ENCODE data around the gene ABHD17C.

The ABHD17C gene

GRCh38 chr15:80790236-80790635, 95.1 kb downstream of the ABHD17C start:
- DNase-seq, result no peak

DNA sequence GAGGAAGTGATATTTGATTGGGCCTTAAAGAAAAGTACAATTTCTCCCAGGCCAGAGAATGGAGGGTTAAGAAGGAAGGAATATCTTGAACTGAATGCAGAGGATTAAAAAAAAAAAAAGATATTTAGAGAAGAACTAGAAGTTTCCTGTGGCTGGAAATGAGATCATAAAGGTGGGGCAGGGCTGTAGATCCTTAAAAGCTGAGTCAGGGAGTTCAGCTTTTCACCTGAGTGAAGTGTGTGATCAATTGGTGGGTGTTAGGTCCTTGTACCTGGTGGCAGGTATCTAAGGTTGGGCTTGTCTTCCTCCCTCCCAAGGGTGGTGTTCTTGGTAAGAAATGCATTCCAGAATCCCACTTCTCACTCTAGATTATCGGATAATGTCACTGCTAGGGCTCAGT, 95.9 kb downstream of the ABHD17C start:
- no peak for DNase-seq

- no peak for DNase-seq
Measured at GRCh38 chr15:80796407-80796806, 101.3 kb downstream of the ABHD17C start.

GRCh38 chr15:80798911-80799310, 103.8 kb downstream of the ABHD17C start:
- DNase-seq, result no peak

- DNase-seq, result no peak
Measured at GRCh38 chr15:80800067-80800466, 105.0 kb downstream of the ABHD17C start.

- peak; percentile 55 for DNase-seq
Measured at GRCh38 chr15:80801891-80802680, 107.0 kb downstream of the ABHD17C start.

DNA sequence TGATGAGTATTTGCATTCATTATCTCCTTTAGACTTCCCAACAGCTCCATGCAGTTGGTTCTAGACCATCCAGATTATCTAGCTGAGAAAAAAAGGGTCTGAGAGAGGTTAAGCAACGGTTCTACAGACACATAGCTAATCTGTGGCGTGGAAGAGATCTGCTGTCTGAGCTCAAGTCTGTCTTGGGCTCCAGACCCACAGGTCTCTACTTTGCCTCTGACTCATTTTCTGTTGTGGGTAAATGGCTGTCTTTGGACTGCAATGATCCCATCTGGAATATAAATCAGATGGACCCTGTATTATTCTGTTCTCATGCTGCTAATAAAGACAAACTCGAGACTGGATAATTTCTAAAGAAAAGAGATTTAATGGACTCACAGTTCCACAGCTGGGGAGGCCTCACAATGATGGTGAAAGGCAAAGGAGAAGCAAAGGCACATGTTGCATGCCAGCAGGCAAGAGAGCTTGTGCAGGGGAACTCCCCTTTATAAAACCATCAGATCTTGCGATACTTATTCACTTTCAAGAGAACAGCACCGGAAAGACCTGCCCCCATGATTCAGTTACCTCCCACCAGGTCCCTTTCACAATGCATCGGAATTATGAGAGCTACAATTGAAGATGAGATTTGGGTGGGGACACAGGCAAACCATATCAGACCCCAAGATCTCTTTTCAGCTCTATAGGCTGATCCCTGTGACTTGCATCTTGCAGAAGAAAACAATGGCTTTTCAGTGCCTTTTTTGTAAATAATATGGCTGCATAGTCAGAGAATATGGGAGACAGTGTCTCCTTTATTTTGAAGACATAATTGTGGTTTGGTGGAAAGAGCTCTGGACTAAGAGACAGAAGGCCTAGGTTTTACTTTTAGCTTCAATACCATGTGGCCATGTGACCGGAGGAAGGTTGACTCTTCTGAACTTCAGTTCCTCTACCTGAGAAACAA, 108.7 kb downstream of the ABHD17C start:
- DNase-seq, result no peak

GRCh38 chr15:80804970-80805495, 109.9 kb downstream of the ABHD17C start:
- DNase-seq, result peak; percentile 18

All from NCI-H2029 (cell line).